Measurements from ENCODE around the gene TXNRD2.

- no peak for TF ChIP-seq YY1 (IDR thresholded peaks at IDR 0.05; ENCODE audit: insufficient read depth, insufficient read length)
- no peak for TF ChIP-seq ZNF274 (IDR thresholded peaks at IDR 0.05; ENCODE audit: low read depth, low read length)
- TF ChIP-seq SUZ12 (IDR thresholded peaks at IDR 0.05; ENCODE audit: extremely low read depth, insufficient read depth, insufficient read length), result no peak
These were observed 15.8 kb upstream of the TXNRD2 start for GRCh38 chr22:19957445-19957844.

Measured in NT2/D1 (cell line).